GM18507 (cell line): ENCODE measurements around the gene BOD1L1.
"Not testable (repeated sequence)": the region's sequence is repeated elsewhere in the genome, so short reads cannot be mapped to it uniquely, and the experiment has no call there.

Experiments
- DNase-seq: peaks from one replicate; pipeline ENCODE4 v3.0.0; 2011; ENCODE audit warnings: low read depth; ENCODE audit not compliant: insufficient read length; ENCODE audit errors: extremely low spot score
- FAIRE-seq: peaks from 2 replicates; lab custom pipeline; 2011; peaks lifted over from hg19 to GRCh38; lab: Jason Lieb, UNC

The BOD1L1 gene

DNA sequence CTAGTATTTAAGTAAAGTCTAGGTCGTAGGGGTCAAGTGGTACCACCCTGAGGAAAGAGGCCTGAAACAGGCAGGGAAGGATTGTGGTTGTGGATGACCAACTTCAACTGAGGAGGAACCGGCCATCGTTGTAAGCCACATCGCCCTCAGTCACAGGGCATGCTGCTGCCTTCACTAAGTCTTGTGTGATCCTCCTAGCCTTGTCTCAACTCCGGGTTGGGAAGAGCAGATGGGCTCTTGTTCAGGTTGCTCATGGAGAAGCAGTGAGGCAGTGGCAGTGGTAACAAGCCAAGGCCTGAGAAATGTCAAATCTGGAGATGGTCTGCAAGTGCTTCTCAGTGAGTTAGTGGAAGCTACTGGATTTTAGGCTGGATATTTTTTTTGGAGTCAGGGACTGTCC is 60.4 kb downstream of the BOD1L1 start:
- no peak for FAIRE-seq

DNA sequence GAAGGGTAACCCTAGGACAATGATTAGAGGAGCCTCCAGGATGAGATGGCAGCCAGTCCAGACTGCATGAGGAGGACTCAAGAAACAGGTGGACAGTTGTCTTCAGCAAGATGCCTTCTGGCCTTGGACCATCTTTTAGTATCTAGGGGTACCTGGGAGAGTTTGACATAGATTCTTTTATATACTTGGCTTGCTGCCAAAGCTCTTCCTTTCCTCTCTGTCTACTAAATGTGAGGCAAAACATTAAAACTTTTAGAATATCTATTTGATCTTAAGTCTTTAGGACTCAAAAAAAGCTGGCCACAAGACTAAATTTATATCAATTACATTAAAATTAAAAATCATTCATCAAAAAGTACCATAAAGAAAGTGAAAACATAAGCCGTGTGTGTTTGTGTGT is 64.6 kb downstream of the BOD1L1 start:
- DNase-seq (no peak), FAIRE-seq (no peak)

More for the DNA sequence above, 60.4 kb downstream of the BOD1L1 start:
- DNase-seq = no peak

DNA sequence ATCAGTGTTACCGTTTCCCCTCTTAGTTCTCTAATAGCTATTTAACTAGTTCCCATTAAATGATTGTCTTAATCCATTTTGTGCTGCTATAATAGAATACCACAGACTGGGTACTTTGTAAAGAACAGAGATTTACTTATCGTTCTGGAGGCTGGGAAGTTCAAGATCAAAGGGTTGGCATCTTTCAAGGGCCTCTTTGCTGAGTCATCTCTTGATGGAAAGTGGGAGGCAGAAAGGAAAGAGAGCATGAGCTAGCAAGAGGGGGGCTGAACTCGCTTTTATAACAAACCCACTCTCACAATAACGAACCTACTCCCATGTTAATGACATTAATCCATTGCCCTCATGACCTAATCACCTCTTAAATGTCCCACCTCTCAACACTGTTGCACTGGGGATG is 65.9 kb downstream of the BOD1L1 start:
- DNase-seq (no peak), FAIRE-seq (no peak)

DNA sequence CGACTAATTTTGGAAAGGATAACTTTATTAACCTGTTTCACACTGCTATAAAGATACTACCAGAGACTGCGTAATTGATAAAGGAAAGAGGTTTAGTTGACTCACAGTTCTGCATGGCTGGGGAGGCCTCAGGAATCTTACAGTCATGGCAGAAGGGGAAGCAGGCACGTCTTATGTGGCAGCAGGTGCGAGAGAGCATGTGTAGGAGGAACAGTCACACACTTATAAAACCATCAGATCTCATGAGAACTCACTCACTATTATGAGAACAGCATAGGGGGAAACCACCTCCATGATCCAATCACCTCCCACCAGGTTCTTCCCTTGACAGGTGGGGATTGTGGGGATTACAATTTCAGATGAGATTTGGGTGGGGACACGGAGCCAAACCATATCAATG is 67.4 kb downstream of the BOD1L1 start:
- not testable (repeated sequence) for DNase-seq, FAIRE-seq

DNA sequence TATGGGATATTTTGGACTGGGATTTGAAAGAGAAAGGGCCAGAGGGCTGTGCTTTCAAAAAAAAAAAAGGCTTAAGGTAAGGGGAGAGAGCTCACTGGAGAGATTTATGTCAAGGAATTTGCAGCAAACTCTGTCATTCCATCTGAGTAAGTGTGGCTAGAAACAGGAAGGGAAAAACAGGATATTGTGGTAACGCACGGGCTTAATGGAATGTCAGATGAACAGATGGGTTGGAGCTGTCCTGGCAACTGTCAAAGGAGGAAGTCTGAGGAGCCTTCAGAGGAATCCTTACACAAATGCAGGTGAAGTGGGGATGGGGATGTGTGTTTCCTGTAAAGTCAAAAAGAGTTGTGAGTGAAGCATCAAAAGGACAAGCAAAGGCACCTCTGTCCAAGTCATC is 68.1 kb downstream of the BOD1L1 start:
- no peak for FAIRE-seq
- no peak for DNase-seq

DNA sequence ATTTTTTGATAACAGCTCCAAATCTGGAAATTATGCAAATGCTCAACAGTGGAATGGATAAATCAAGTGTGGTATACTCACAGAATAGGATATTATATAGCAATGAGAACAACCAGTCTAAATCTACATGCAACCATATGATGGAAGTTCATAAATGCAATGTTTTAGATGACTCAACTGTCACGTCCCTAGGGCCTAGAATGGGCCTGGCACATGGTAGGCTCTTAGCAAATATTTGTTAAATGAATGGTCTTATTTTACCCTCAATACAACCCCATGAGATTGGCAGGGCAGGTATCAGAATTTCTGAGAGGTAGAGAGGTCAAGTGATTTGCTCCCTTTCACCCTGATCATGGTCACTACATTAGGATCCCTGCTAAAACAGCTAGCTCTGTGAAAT is 68.6 kb downstream of the BOD1L1 start:
- DNase-seq (no peak), FAIRE-seq (no peak)

DNA sequence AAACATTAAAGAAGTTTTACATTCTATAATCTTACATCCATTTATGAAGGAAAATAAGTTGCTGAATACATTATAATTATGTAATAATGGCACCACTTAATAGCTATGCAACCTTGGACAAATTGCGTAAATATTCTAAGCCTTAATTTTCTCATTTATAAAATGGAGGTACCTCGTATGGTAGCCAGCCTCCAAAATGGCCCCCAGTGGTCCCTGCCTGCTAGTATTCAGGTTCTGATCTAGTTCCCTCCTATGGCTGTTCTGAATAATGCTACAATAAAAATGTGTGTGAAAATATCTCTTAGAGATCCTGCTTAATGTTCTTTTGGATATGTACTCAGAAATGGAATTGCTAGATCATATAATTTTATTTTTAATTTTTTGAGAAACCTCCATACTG is 72.2 kb downstream of the BOD1L1 start:
- DNase-seq = no peak
- FAIRE-seq = no peak

DNA sequence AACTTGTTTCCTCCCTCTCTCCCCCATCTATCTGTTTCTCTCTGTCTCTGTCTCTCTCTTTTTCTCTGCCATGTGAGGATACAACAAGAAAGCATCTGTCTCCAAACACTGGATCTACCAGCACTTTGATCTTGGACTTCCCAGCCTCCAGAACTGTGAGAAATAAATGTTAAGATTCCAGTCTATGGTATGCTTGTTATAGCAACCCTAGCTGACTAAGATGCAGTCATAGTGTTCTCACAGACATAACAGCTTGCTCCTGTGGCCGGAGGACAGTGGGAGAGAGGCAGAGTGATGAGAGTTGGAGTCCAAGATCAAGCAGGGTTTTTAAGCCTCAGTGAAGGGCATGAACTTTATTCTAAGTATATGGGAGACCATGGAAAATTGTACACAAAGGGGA is 74.4 kb downstream of the BOD1L1 start:
- DNase-seq (no peak), FAIRE-seq (no peak)

DNA sequence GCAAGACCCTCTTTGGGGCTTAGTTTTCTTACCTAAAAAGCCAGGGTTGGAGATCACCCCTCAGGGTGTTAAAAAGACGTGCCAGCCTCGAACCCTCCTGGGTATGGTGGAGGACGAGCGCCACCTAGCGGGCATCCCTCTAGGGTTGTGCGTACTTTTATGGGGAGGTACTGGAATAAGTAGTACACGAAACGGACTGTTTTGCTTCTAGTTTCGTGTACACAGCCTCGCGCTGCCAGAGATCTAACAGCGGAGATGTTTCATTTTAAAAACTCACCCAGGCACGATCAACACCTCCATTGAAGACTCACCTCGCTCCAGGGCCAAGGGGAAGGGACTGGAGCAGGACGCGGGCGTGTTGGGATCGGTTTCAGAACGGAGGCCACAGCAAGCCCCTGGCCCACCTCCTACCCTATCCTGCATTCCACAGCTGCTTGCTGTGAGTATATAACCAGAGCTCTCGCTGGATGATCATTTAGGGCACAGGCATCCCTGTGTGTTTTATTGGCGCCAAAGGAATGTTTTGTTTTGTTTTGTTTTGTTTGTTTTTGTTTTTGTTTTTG is 78.5 kb downstream of the BOD1L1 start:
- FAIRE-seq = peak; percentile 89
- peak; percentile 67 for DNase-seq

DNA sequence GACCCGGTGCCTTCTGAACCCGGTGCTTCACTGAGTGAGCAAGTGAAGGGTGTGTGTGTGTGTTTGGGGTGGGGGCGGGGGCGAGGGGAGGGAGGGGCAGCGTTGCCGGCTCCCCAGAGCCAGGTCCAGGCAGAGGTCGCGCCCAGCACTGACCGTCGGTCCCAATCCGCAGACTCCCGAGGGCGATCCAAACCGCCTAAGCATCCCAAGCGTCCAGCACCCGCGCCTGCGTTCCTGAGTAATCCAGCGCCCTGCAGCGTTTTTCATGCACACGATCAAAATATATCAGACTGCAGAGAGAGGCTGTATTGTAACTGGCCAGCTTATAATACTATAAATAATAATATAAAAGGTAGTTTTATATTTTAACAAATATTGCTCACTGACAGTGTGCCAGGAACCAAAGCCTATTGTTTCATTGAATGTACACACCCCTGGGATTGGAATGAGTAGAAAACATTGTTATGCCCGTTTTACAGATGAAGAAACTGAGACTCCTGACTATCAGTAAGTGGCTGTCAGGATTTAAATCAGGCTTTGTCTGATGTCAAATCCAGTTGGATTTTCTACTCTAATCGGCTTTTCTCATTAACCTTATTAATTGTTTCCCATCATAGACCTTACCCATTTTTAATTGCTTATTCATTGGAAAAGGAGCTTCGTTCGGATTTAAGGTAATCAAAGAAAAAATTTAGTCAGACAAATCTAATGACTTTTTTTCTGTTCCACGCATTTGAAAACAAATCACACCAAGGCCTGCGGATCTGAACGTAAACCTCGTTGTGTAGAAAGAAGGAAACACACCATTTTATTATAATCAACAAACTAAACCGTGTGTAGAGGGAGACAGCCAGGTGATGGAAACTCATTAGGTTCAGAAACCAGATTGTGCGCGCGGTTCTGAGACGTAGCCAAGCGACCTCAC is 79.2 kb downstream of the BOD1L1 start:
- no peak for DNase-seq
- no peak for FAIRE-seq

DNA sequence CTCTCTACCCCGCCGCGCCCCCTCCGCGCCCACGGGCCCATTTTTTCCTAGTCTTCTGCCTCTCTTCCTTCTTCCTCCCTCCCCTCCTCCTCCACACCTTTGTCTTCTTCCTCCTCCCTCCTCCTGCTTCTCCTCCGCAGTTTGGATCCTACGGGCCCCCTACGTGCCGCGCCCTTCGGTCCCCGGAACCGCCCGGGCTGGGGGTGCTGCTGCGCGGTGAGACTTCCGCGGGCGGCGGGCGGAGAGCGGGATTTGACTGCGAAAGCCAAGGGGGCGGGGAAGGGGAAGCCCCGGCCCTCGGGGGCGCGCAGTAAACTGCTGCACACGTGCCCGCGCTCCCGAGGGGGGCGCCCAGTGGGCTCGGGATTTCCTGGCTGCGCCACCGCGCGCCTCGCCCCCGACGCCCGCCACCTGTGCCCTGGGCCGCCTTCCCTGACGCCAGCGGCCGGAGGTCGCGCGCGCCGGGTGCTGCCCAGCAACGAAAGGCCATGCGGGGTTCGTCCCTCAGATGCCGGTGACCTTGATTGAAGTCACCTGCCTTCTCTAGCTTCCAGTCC is 80.0 kb downstream of the BOD1L1 start:
- DNase-seq (no peak), FAIRE-seq (no peak)

DNA sequence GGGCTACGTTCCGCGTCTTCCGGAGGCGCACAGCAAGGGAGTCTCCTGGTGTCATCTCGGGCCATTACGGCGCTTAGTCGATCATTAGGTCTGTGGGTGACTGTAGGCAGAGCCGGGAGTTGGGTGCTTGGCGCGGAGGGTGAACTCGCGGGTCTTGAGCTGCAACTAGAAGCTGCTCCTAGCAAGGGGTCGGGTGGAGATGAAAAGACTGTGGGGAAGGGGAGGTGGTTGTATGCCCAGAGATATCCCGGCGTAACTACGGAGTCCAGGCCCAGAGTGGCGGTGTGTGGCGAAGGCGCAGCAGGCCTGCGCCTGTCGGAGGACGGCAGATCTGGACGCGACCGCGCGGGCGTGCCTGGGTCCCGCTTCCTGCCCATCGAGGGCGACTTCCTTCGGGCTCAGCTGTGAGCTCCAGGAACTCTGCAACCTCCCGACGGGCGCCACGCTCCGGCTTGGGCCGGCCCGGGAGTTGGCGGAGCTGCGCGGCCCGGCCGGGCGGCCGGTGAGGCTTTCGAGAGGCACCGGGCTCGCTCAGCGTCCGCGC is 80.5 kb downstream of the BOD1L1 start:
- FAIRE-seq (no peak), DNase-seq (no peak)

DNA sequence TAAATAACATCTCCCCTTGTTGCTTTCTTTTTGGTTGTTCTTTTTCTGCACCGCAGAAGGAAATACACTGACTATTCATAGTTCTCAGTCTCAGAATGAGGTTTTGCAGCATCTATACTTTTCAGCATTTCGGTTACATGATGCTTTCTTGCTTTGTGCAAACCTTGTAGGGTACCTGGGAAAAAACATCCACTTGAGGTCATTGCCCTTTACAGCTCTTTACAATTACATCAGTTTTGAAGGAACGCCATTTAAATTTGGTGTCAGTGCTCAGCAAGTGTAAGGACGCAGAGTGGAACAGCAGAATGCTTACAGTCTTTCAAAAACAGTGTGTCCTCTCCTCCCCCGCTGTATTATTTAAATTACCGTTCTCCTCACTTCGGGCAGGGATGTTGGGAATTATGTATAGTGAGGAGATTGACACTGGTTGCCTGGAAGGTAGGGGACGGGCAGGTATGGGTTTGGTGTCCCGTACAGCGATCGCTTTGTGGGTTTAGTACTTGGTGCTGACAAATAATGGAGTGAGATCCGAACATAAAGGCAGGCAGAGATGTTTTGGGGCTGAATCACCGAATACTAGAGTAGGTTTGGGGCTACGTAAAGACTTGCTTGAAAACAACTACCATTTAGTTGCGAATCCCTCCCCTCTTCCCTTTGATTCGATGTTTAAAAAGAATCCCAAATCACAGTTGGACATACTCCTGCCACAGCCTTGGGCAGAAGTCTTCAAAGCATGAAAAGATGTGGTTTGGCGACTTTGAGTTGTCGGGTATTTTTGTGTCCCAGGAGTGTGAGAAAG is 81.2 kb downstream of the BOD1L1 start:
- DNase-seq (no peak), FAIRE-seq (no peak)

DNA sequence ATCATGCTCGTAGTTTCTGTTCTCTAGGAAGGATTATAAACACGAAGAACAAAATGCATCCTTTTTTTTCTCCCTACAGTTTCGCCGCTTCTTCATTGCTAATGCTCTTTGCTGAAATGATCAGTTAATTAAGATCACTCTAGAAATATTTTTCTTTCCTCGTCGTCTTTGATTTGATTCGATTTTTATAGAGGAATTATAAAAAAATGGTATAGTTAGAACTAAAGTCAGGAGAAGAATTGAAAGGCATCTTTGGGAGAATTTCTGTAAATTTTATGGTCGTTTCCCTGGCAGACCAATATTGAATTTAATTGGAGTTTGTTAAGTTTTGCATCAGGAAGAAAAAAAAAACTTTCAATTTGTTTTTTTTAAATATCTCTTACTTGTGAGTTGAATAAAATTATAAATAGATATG is 82.1 kb downstream of the BOD1L1 start:
- DNase-seq (no peak), FAIRE-seq (no peak)

DNA sequence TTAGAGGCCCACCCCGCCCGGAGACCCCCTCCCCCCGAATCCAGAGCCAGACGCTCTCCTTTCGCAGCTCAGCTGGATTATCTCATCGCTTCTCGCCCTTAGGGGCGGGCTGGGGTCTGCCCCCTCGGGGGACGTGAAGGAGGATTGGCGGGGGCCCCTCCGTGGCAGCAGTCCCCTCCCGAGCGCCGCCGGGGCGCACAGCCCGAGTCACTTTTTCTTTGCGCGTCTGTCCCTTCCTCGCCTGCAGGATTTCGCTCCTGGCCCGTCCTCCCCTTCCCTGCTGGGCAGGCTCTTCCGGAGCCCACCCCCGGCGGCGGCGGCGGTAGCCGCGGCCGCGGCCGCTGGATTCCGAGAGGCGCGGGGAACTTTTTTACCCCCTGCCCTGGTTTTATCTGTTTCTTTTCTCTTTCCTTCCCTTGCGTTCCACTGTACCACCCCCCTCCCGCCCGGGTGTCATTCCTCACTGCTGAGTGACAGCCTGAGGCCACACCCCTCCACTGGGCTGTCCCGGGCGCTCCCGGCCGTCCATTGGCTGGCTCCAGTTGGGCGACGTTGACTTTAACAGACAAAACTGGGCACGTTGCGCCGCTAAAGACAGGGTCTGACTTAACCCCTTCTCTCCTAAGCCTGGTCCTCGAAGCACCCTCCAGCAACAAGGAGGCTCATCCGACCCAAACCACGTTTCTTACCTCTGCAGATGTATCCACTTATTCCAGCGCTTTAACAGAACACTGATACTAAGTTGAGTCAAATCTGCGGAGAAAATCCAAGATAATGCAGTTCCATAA is 82.7 kb downstream of the BOD1L1 start:
- DNase-seq = no peak
- no peak for FAIRE-seq

DNA sequence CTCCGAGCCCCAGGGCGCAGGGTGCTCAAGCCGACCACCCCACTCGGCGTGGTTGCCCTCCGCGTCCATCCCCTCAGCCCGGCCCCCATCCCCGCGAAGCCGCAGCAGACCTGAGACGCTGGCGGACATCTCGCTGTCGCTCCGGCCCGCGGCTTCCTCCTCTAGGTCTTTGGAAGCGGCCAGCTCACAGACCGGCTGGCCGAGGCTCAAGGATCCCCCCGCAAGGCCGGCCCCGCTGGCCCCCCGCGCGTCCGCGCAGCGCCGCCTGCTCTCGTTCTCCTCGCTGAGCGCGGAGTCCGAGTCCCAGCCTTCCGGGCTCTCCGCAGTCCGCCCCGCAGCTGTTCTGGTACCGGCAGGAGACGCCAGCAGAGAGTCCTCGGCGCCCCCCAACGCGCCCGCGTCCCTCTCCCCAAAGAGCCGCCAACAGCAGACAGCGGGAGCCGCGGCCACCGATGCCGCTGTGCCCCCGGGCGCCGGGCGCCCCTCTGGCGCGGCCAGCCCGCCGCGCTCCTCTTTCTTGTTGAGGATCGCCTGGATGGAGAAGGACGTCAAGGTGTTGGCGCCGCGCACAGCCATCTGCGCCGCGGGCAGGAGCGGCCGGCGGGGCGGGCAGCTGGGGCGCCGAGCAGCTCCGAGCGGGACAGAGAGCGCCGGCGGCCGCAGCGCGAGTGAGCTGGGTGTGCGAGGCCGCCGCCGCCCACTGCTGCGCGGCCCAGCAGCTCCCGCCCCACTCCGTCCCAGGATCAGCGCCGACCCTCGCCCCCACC is 83.5 kb downstream of the BOD1L1 start, which contains the start of gene NKX3-2:
Gene NKX3-2, minus strand, starts transcription at position 670 of the 767 bp plus-strand sequence. Its CDS starts 94 bp downstream, at position 576.
- no peak for FAIRE-seq
- no peak for DNase-seq

DNA sequence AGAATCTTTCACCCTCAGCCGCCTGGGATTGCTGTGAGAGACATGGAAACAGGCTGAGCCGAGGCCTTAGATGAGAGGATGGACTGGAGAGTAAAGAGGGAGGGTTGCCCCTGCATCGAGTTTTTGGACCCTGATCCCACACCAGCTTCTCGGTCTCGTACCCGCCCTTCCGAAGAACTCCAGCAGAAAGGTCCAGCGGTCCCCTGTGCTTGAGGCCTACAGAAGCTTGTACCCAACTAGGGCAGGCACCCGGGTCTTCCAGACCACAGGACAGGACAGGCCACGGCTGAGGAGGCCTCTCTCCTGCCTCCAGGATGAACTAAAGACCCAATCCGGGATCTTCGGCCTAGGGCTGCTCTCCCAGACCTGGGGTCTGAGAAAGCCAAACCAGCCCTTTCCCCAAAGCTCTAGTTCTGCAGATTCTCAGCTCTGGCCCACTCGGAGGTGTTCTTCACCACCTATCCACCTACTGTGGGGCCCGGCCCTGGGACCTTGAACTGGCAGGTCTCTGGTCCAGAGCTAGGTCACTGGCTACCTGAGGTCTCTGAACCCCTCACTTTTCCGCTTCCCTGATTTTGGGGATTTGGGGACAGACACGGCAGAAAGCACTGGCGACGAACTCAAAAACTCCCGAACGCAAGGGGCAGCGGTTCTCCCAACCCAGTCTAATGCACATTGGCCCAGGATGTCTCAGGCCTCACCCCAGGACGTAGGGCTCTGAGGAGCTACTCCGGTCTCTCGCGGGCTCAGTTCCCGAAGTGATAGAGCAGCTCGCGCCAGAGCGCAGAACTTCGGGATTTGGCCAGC is 84.3 kb downstream of the BOD1L1 start:
- DNase-seq (no peak), FAIRE-seq (no peak)
